Smooth muscle cell (in vitro differentiated cells): ENCODE measurements around the gene RARRES1. TPM values are rescaled to one million over a fixed set of nuclear protein-coding genes. Genes with fewer than 3 reads are reported as not detected.

Experiments used
- DNase-seq: peaks from one replicate; lab custom pipeline; 2025; ENCODE audit not compliant: unreplicated experiment; lab: John Stamatoyannopoulos, UW
- H2AFZ ChIP-seq: fragments of 200-600 bp; sonication (generic); 2 replicates; pipeline ENCODE4 v1.6.0; 2016; ENCODE audit warnings: antibody characterized with exemption, low read depth, mild to moderate bottlenecking
- H3F3A ChIP-seq: fragments of 200-600 bp; sonication (generic); 2 replicates; pipeline ENCODE4 v1.6.0; 2017; ENCODE audit warnings: antibody characterized with exemption, low read depth
- H3K27ac ChIP-seq: fragments of 200-600 bp; sonication (generic); 2 replicates; pipeline ENCODE4 v1.5.1; 2016; ENCODE audit warnings: low read depth, mild to moderate bottlenecking
- H3K27me3 ChIP-seq: fragments of 200-600 bp; sonication (generic); 2 replicates; pipeline ENCODE4 v1.6.1; 2016; ENCODE audit warnings: low read depth, mild to moderate bottlenecking
- H3K36me3 ChIP-seq: fragments of 200-600 bp; sonication (generic); 2 replicates; pipeline ENCODE4 v1.5.1; 2016; ENCODE audit warnings: low read depth
- H3K4me1 ChIP-seq: fragments of 200-600 bp; sonication (generic); 2 replicates; pipeline ENCODE4 v1.5.1; 2016; ENCODE audit warnings: low read depth
- H3K4me2 ChIP-seq: fragments of 200-600 bp; sonication (generic); 2 replicates; pipeline ENCODE4 v1.6.0; 2016; ENCODE audit warnings: mild to moderate bottlenecking
- H3K4me3 ChIP-seq: fragments of 200-600 bp; sonication (generic); 2 replicates; pipeline ENCODE4 v1.5.1; 2016; ENCODE audit warnings: mild to moderate bottlenecking
- H3K79me2 ChIP-seq: fragments of 200-600 bp; sonication (generic); 2 replicates; pipeline ENCODE4 v1.6.0; 2016; ENCODE audit warnings: low read depth, mild to moderate bottlenecking
- H3K9ac ChIP-seq: fragments of 200-600 bp; sonication (generic); 2 replicates; pipeline ENCODE4 v1.6.0; 2016; ENCODE audit warnings: low read depth
- H3K9me3 ChIP-seq: fragments of 200-600 bp; sonication (generic); replicated peaks from 2 replicates; pipeline ENCODE4 v1.5.1; 2016; ENCODE audit warnings: low read depth
- H4K20me1 ChIP-seq: fragments of 200-600 bp; sonication (generic); 2 replicates; pipeline ENCODE4 v1.6.0; 2016; ENCODE audit warnings: low read depth
- WGBS: methylation state at CpG from one replicate; pipeline ENCODE4 v1.1.7; 2016; ENCODE audit warnings: low lambda C conversion rate; 5-methylcytosine and 5-hydroxymethylcytosine counted together
- polyA plus RNA-seq: library from polyadenylated mRNA; unstranded; fragments of >200 nt; fragmentation: Nextera tagmentation; extraction: Ambion mirVana; gene quantifications from 2 replicates; pipeline ENCODE4 v1.2.1, GENCODE V29; 2016
- total RNA-seq: library from RNA; depleted of rRNA; stranded (reverse); fragments of >200 nt; gene quantifications from 2 replicates; pipeline ENCODE4 v1.2.3, GENCODE V29; 2014
- TF ChIP-seq, protein P1 (sequence below): fragments of 200-600 bp; sonication (generic); IDR thresholded peaks from 2 replicates; pipeline ENCODE4 v1.5.1; 2017; ENCODE audit warnings: borderline replicate concordance, mild to moderate bottlenecking, antibody characterized with exemption; ENCODE audit not compliant: insufficient read depth, poor library complexity, severe bottlenecking

Gene RARRES1
- total and polyA plus RNA-seq, 2 experiments from 2014 or later = 6.6 to 15.3 TPM

DNA sequence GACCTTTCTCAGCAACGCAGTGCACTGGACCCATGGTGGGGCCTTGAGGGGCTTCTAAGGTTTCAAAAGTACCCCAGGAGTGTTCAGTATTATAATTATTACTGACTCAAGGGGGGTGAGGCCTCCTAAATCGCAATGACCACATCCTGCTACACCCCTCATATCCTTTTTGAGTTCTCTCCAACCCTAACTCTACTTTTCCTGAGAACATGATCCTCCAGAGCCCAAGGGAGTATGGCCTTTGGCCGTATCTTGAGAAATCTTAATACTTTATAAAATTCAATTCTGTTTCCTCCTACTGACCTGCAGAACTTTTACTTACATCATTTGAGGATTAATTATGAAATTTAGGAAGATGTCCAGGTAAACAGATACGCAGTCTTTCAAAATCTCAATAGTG is 30.4 kb upstream of the RARRES1 start:
- no peak overlapping the region for H3K27ac ChIP-seq
- H3K36me3 ChIP-seq = no peaks in the 10 kb centered on the region
- H3K27me3 ChIP-seq = no peaks in the 10 kb centered on the region
- H2AFZ ChIP-seq = no peak overlapping the region
- no peak overlapping the region for H3K4me2 ChIP-seq
- TF ChIP-seq, protein P1, sequence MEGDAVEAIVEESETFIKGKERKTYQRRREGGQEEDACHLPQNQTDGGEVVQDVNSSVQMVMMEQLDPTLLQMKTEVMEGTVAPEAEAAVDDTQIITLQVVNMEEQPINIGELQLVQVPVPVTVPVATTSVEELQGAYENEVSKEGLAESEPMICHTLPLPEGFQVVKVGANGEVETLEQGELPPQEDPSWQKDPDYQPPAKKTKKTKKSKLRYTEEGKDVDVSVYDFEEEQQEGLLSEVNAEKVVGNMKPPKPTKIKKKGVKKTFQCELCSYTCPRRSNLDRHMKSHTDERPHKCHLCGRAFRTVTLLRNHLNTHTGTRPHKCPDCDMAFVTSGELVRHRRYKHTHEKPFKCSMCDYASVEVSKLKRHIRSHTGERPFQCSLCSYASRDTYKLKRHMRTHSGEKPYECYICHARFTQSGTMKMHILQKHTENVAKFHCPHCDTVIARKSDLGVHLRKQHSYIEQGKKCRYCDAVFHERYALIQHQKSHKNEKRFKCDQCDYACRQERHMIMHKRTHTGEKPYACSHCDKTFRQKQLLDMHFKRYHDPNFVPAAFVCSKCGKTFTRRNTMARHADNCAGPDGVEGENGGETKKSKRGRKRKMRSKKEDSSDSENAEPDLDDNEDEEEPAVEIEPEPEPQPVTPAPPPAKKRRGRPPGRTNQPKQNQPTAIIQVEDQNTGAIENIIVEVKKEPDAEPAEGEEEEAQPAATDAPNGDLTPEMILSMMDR = no peak
- H3K9ac ChIP-seq = no peak overlapping the region
- H4K20me1 ChIP-seq = no peaks in the 10 kb centered on the region
- H3K4me3 ChIP-seq = no peak overlapping the region
- no peaks in the 10 kb centered on the region for H3K79me2 ChIP-seq
- no peak for DNase-seq
- no peaks in the 10 kb centered on the region for H3K9me3 ChIP-seq
- no peaks in the 10 kb centered on the region for H3F3A ChIP-seq
- H3K4me1 ChIP-seq = no peaks in the 10 kb centered on the region
- WGBS = 93% methylated on average over 4 of the region's 4 CpGs

DNA sequence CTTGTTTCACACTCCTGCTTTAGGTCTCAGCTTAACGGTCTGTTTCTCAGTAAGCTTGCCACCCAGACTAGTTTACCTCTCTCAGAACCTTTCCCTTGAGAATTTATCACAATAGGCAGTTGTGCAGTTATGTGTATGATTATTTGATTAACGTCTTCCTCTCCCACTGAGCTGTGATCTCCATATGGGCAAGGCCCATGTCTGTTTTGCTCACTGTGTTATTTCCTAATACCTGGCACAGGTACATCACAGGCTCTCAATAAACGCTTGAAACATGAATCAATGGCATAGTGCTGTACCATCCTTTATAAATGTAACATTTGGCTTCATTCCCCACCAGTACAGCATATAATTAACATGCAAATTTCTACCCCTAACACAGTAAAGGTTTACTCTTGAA is 29.1 kb upstream of the RARRES1 start:
- Histone ChIP-seq H2AFZ (no peak overlapping the region), H3K9ac (no peak overlapping the region), H3F3A (no peaks in the 10 kb centered on the region), H4K20me1 (no peaks in the 10 kb centered on the region), H3K36me3 (no peaks in the 10 kb centered on the region), H3K4me2 (no peak overlapping the region), H3K27me3 (no peaks in the 10 kb centered on the region), H3K4me1 (no peaks in the 10 kb centered on the region), H3K9me3 (no peaks in the 10 kb centered on the region), H3K79me2 (no peaks in the 10 kb centered on the region), H3K4me3 (no peak overlapping the region), H3K27ac (no peak overlapping the region)
- TF ChIP-seq, protein P1 = no peak
- no peak for DNase-seq
- WGBS = 99% methylated on average over 3 of the region's 3 CpGs

DNA sequence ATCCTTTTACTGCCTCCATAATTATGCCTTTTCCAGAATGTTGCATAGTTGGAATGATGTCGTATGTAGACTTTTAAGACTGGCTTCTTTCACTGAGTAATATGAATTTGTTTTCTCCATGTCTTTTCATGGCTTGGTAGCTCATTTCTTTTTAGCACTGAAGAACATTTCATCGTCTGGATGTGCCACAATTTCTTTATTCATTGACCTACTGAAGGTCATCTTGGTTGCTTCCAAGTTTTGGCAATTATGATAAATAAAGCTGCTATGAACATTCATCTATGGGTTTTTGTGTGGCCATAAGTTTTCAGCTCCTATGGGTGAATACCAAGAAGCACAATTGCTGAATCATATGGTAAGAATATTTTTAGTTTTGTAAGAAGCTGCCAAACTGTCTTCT is 23.2 kb upstream of the RARRES1 start:
- Histone ChIP-seq H3F3A (no peaks in the 10 kb centered on the region), H3K4me2 (no peak overlapping the region), H3K9me3 (no peaks in the 10 kb centered on the region), H3K9ac (no peak overlapping the region), H3K4me3 (no peak overlapping the region), H3K27me3 (no peaks in the 10 kb centered on the region), H2AFZ (no peak overlapping the region), H3K36me3 (no peaks in the 10 kb centered on the region), H4K20me1 (no peaks in the 10 kb centered on the region), H3K4me1 (no peaks in the 10 kb centered on the region), H3K79me2 (no peaks in the 10 kb centered on the region), H3K27ac (no peak overlapping the region)
- TF ChIP-seq, protein P1 = no peak
- no peak for DNase-seq
- 92% methylated on average over 2 of the region's 2 CpGs for WGBS

DNA sequence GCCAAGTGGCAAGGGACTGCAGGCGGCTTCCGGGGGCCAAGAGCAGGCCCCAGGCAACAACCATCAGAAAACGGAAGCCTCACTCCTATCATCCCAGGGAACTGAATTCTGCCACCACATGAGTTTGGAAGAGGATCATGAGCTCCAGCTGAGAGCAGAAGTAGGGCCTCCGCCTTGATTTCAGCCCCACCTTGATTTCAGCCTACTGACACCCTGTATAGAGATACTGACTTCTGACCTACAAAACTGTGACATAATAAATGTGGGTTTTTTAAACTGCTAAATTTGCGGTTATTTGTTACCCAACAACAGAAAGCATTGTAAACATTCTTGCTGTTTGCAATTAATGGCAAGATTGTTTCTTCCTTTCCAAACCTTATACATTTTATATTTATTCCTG is 21.6 kb upstream of the RARRES1 start:
- 97% methylated on average over 5 of the region's 5 CpGs for WGBS
- no peak overlapping the region for H3K4me3 ChIP-seq
- DNase-seq = no peak

More for the DNA sequence above, 21.6 kb upstream of the RARRES1 start:
- H3K27me3 ChIP-seq = no peaks in the 10 kb centered on the region
- no peak overlapping the region for H3K4me2 ChIP-seq
- H4K20me1 ChIP-seq = no peaks in the 10 kb centered on the region
- H3K36me3 ChIP-seq = no peaks in the 10 kb centered on the region
- H3K9ac ChIP-seq = no peak overlapping the region
- no peak overlapping the region for H3K27ac ChIP-seq
- H2AFZ ChIP-seq = no peak overlapping the region
- no peaks in the 10 kb centered on the region for H3F3A ChIP-seq
- no peaks in the 10 kb centered on the region for H3K9me3 ChIP-seq
- no peaks in the 10 kb centered on the region for H3K79me2 ChIP-seq
- H3K4me1 ChIP-seq = no peaks in the 10 kb centered on the region
- TF ChIP-seq, protein P1 = no peak
